GM11168 (cell line): ENCODE results near the gene MACC1.

Experiments
- in situ Hi-C: fragments of 300-500 bp; cut with MboI; formaldehyde crosslinking; loops from one replicate; pipeline ENCODE4 v1.12.0; 2022; ENCODE audit warnings: low sequenced_read_pairs; ENCODE audit not compliant: unreplicated experiment

MACC1 gene

GRCh38 chr7:20229646-20230500 is 12.7 kb upstream of the MACC1 start:
- in situ Hi-C loops, result no loop called here

- in situ Hi-C loops, result no loop called here
Measured at GRCh38 chr7:20229081-20229480, 11.9 kb upstream of the MACC1 start.

- in situ Hi-C loops, result no loop called here
Measured at GRCh38 chr7:20228654-20229053, 11.5 kb upstream of the MACC1 start.

GRCh38 chr7:20227291-20227795 is 10.2 kb upstream of the MACC1 start:
- in situ Hi-C loops, result no loop called here

- in situ Hi-C loops, result no loop called here
Measured at GRCh38 chr7:20226860-20227259, 9.7 kb upstream of the MACC1 start.

GRCh38 chr7:20225384-20225783 is 8.2 kb upstream of the MACC1 start:
- in situ Hi-C loops, result no loop called here

- in situ Hi-C loops, result no loop called here
Measured at GRCh38 chr7:20224025-20224424, 6.8 kb upstream of the MACC1 start.

GRCh38 chr7:20223356-20223755 is 6.2 kb upstream of the MACC1 start:
- in situ Hi-C loops, result no loop called here

GRCh38 chr7:20222219-20222828 is 5.1 kb upstream of the MACC1 start:
- in situ Hi-C loops, result no loop called here

- in situ Hi-C loops, result no loop called here
Measured at GRCh38 chr7:20220921-20221547, 3.9 kb upstream of the MACC1 start.

GRCh38 chr7:20220293-20220761 is 3.1 kb upstream of the MACC1 start:
- in situ Hi-C loops, result no loop called here

- in situ Hi-C loops, result no loop called here
Measured at GRCh38 chr7:20219446-20220292, 2.5 kb upstream of the MACC1 start.

- in situ Hi-C loops, result no loop called here
Measured at GRCh38 chr7:20219062-20219445, 1.9 kb upstream of the MACC1 start.

GRCh38 chr7:20218279-20218678 is 1.1 kb upstream of the MACC1 start:
- in situ Hi-C loops, result no loop called here

- in situ Hi-C loops, result no loop called here
Measured at GRCh38 chr7:20216406-20217036, 663 bp downstream of the MACC1 start.

GRCh38 chr7:20214921-20215669 is 2.1 kb downstream of the MACC1 start:
- in situ Hi-C loops, result no loop called here

GRCh38 chr7:20214132-20214531 is 3.1 kb downstream of the MACC1 start:
- in situ Hi-C loops, result no loop called here

GRCh38 chr7:20213378-20213777 is 3.8 kb downstream of the MACC1 start:
- in situ Hi-C loops, result no loop called here

- in situ Hi-C loops, result no loop called here
Measured at GRCh38 chr7:20211376-20211775, 5.8 kb downstream of the MACC1 start.
